Tibial nerve (tissue), 3 donors: ENCODE measurements around the gene THNSL1.

Experiments
- CTCF ChIP-seq, 5 experiments: fragments of 200-600 bp in 3 of 5; fragments of 450-650 bp in 2 of 5; sonication (generic) in 3 of 5; IDR thresholded peaks; one replicate each; pipeline ENCODE4 v1.5.1; 2016 to 2019; ENCODE audit warnings: antibody characterized with exemption in 5 of 5, mild to moderate bottlenecking in 3 of 5, moderate library complexity in 2 of 5
- POLR2A ChIP-seq, 2 donors: fragments of 450-650 bp; IDR thresholded peaks; one replicate each; pipeline ENCODE4 v1.6.1; 2017; ENCODE audit warnings: antibody characterized with exemption in 2 of 2, mild to moderate bottlenecking in 2 of 2, moderate library complexity in 2 of 2

- TF ChIP-seq CTCF (IDR thresholded peaks at IDR 0.05): no peak
- no peak for TF ChIP-seq POLR2A (IDR thresholded peaks at IDR 0.05)
These were observed 45.0 kb upstream of the THNSL1 start for GRCh38 chr10:24971374-24971773.
